ENCODE data around the gene WDFY2. TPM values are rescaled to one million over a fixed set of nuclear protein-coding genes. Genes with fewer than 3 reads are reported as not detected.
A peak's percentile ranks its signal among the peaks of the same experiment; 100 is the strongest.

Gene WDFY2
- total RNA-seq, 1 experiment from 2014 or later = 4.1 TPM

DNA sequence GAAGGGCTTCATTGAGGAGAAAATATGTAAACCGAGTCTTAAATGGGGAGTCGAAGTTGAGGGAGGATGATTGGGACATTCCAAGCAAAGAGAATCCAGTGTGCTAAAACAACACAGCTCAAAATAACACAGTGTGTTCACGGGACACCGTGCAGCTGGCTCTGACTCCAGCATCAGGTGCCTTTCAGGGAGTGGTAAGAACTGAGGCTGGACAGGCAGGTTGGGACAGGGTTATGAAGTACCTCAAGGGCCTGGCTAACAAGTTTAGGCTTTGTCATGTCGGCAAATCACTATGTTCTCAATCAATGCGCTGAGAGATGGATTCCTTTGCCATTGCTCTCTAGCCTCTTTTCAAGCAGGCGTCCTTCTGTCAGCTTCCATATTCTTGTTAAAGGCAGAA, 27.5 kb upstream of the WDFY2 start:
- H3K9me2 ChIP-seq (replicated peaks; ENCODE audit: low read length) = no peaks in the 10 kb centered on the region
- H3K4me3 ChIP-seq (ENCODE audit: low read length) = no peak overlapping the region
- no peak overlapping the region for H2AFZ ChIP-seq (ENCODE audit: low read length)
- no peaks in the 10 kb centered on the region for H4K20me1 ChIP-seq (ENCODE audit: low read length)
- H3K27ac ChIP-seq (ENCODE audit: low read length) = no peak overlapping the region
- no peak overlapping the region for H3K4me2 ChIP-seq (ENCODE audit: low read length)
- H3K9me3 ChIP-seq (ENCODE audit: low read length) = no peaks in the 10 kb centered on the region
- no peak for DNase-seq
- H3K27me3 ChIP-seq (ENCODE audit: low read length) = no peaks in the 10 kb centered on the region
- H3F3A ChIP-seq (ENCODE audit: low read length, unreplicated experiment) = no peaks in the 10 kb centered on the region
- peaks cover 14% of the 10 kb centered on the region for H3K4me1 ChIP-seq (ENCODE audit: insufficient read depth, low read length)
- CTCF ChIA-PET = no interaction called here
- intact Hi-C loops (cut with micrococcal nuclease) = no loop called here
- no peak overlapping the region for H3K9ac ChIP-seq (ENCODE audit: low read length)
- no peak for ATAC-seq
- BruUV-seq (replicated peaks) = no TSS peak
- POLR2A ChIA-PET (ENCODE audit: unreplicated experiment) = no interaction called here
- H3K79me2 ChIP-seq (ENCODE audit: low read length) = no peaks in the 10 kb centered on the region
- TF ChIP-seq CTCF (conservative IDR thresholded peaks at IDR 0.05; ENCODE audit: low read depth, low read length) (no peak), EZH2 (IDR thresholded peaks at IDR 0.05; ENCODE audit: low read length, unreplicated experiment) (no peak), EZH2phosphoT487 (IDR thresholded peaks at IDR 0.05; ENCODE audit: borderline replicate concordance, low read length) (no peak)
- H3K36me3 ChIP-seq (ENCODE audit: low read depth, low read length) = no peaks in the 10 kb centered on the region

DNA sequence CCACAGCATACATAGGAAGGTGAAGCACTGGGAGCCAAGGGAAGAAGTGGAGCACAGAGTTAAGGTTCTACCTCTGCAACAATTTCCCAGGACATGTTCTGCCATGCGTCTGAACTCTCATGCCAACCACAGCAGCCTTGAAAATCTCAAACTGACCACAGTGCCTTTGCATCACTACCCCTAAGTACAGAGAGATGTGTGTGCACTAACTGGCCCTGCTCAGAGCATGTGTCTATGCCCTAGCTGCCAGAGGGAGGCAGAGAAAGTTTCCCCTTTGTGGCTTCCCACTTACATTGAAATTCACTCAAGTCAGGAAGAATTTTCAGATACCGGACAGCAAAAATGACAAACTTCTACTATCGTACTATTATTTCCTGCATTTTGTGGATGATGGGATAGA, 26.8 kb upstream of the WDFY2 start:
- no TSS peak for BruUV-seq (replicated peaks)
- Histone ChIP-seq H3K36me3 (ENCODE audit: low read depth, low read length) (no peaks in the 10 kb centered on the region), H4K20me1 (ENCODE audit: low read length) (no peaks in the 10 kb centered on the region), H3K27ac (ENCODE audit: low read length) (no peak overlapping the region), H3F3A (ENCODE audit: low read length, unreplicated experiment) (no peaks in the 10 kb centered on the region), H3K4me3 (ENCODE audit: low read length) (peak overlapping the region; percentile 42; the same call in 1 of the 2 replicates), H2AFZ (ENCODE audit: low read length) (peak overlapping the region; percentile 57; the same call in 1 of the 2 replicates), H3K9ac (ENCODE audit: low read length) (no peak overlapping the region), H3K4me1 (ENCODE audit: insufficient read depth, low read length) (peaks cover 14% of the 10 kb centered on the region), H3K4me2 (ENCODE audit: low read length) (peak overlapping the region; percentile 75), H3K9me3 (ENCODE audit: low read length) (no peaks in the 10 kb centered on the region), H3K9me2 (replicated peaks; ENCODE audit: low read length) (no peaks in the 10 kb centered on the region), H3K79me2 (ENCODE audit: low read length) (no peaks in the 10 kb centered on the region), H3K27me3 (ENCODE audit: low read length) (no peaks in the 10 kb centered on the region)
- CTCF ChIA-PET = no interaction called here
- DNase-seq (no peak), ATAC-seq (no peak)
- TF ChIP-seq EZH2phosphoT487 (IDR thresholded peaks at IDR 0.05; ENCODE audit: borderline replicate concordance, low read length) = no peak
- no peak for TF ChIP-seq EZH2 (IDR thresholded peaks at IDR 0.05; ENCODE audit: low read length, unreplicated experiment)
- no peak for TF ChIP-seq CTCF (conservative IDR thresholded peaks at IDR 0.05; ENCODE audit: low read depth, low read length)
- POLR2A ChIA-PET (ENCODE audit: unreplicated experiment) = no interaction called here
- intact Hi-C loops (cut with micrococcal nuclease) = no loop called here

- H3K9me3 ChIP-seq (ENCODE audit: low read length) = no peaks in the 10 kb centered on the region
- H3K27ac ChIP-seq (ENCODE audit: low read length) = no peak overlapping the region
- peak overlapping the region; percentile 42; the same call in 1 of the 2 replicates for H3K4me3 ChIP-seq (ENCODE audit: low read length)
- TF ChIP-seq CTCF (conservative IDR thresholded peaks at IDR 0.05; ENCODE audit: low read depth, low read length) (no peak), EZH2phosphoT487 (IDR thresholded peaks at IDR 0.05; ENCODE audit: borderline replicate concordance, low read length) (no peak), EZH2 (IDR thresholded peaks at IDR 0.05; ENCODE audit: low read length, unreplicated experiment) (no peak)
- CTCF ChIA-PET = no interaction called here
- no peaks in the 10 kb centered on the region for H4K20me1 ChIP-seq (ENCODE audit: low read length)
- ATAC-seq (peak; percentile 97), DNase-seq (peak; percentile 72)
- no peaks in the 10 kb centered on the region for H3F3A ChIP-seq (ENCODE audit: low read length, unreplicated experiment)
- no TSS peak for BruUV-seq (replicated peaks)
- intact Hi-C loops (cut with micrococcal nuclease) = no loop called here
- H3K9ac ChIP-seq (ENCODE audit: low read length) = no peak overlapping the region
- peak overlapping the region; percentile 75 for H3K4me2 ChIP-seq (ENCODE audit: low read length)
- H2AFZ ChIP-seq (ENCODE audit: low read length) = peak overlapping the region; percentile 57
- POLR2A ChIA-PET (ENCODE audit: unreplicated experiment) = no interaction called here
- H3K4me1 ChIP-seq (ENCODE audit: insufficient read depth, low read length) = peaks cover 14% of the 10 kb centered on the region
- no peaks in the 10 kb centered on the region for H3K36me3 ChIP-seq (ENCODE audit: low read depth, low read length)
- H3K9me2 ChIP-seq (replicated peaks; ENCODE audit: low read length) = no peaks in the 10 kb centered on the region
- H3K79me2 ChIP-seq (ENCODE audit: low read length) = no peaks in the 10 kb centered on the region
- no peaks in the 10 kb centered on the region for H3K27me3 ChIP-seq (ENCODE audit: low read length)
Measured at GRCh38 chr13:51557875-51558612, 26.2 kb upstream of the WDFY2 start.

Data from PC-3 (cell line).